Sigmoid colon (tissue), 4 donors: Measurements from ENCODE around the gene MYLK.

Experiments used
- POLR2A ChIP-seq, 2 donors: fragments of 450-650 bp; IDR thresholded peaks; one replicate each; pipeline ENCODE4 v1.6.1; 2016; ENCODE audit warnings: antibody characterized with exemption in 2 of 2, mild to moderate bottlenecking in 2 of 2, moderate library complexity in 2 of 2
- POLR2AphosphoS5 ChIP-seq, 4 donors: sonication (generic); formaldehyde crosslinking; IDR thresholded peaks; one replicate each; pipeline ENCODE4 v1.6.1; 2017; ENCODE audit warnings: antibody characterized with exemption in 4 of 4

DNA sequence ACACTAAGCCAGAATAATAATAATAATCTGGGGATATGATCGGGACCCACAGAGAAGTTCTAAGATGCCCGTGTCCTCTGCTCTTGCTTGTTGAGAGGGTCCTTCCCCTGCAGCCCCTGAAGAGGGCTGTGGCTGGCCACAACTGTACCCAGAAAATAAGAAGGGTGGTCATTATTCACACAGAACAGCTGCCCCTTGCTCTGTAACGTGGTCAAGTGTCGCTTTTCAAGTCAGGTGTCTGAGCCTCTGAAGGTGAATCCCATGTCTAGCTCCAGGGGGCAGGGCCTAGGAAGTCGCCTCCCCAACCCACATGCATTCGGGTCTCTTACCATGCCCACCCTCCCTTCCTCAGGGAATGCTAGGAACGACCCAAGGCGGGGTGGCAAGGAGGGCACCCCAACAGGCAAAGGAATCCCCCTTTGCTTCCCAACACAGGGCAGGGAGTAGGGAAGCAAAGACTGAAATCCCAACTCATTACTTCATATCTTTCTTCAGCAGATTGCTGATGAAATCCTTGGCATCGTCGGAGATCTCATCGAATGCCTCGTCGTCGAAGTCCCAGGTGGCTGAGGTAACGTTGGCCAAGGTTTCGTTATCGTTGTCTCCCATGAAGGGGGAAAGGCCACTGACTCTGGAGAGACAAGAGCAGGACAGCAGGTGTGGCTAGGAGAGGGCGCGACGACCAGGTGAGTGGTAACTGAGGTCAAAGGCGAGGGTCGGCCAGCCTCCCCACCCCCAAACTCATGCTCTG, 255.0 kb downstream of the MYLK start:
- TF ChIP-seq POLR2AphosphoS5 (IDR thresholded peaks at IDR 0.05) = peak in 1 of 4 donors; percentile 11
- TF ChIP-seq POLR2A (IDR thresholded peaks at IDR 0.05) = no peak
